ENCODE measurements around the gene DPP6. TPM values are rescaled to one million over a fixed set of nuclear protein-coding genes. Genes with fewer than 3 reads are reported as not detected.

Gene DPP6
- polyA plus RNA-seq, 3 donors, result 0.06 to 0.68 TPM; not detected in 1

DNA sequence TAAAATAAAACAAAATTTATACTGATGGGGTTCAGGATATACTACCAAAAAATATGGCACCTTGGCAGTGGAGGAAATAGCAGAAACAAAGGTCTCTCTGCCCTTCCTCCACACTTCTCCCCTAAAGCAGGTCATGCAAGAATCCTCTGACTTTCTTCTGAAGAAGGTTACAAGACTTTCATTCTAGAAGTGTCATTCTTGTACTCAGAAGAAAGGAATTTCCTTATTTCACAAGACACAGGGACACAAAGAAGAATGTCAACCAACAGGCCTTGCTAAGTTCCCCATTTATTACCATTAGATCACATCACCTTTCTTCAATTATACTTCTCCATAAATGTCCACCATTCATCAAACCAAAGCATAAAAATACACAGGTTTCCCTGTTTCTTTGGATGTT is 480.6 kb downstream of the DPP6 start:
- no peak overlapping the region for H3K27ac ChIP-seq (ENCODE audit: low read depth, low read length)

DNA sequence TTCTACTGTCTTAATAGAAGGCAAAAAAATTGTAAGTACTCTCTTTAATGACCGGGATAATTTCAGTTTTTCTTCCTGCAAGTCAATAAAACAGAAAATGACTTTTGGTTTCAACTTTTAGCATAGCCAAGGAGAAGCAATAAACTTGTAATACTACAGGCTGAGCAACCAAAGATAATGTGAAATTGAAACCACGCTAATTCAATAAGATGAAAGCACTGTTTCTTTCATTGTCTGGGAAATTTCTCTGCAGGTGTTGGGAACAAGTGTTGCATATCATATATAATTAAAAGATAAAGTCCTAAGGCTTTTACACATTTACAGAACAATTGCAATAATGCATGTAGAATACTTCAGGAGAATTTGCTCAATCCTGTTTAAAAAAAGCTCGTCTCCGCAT is 488.4 kb downstream of the DPP6 start:
- 83 to 87% (median 83%) methylated on average over 4 of the region's 4 CpGs for WGBS, 3 donors
- no peak overlapping the region for H3K27ac ChIP-seq (ENCODE audit: low read depth, low read length)

DNA sequence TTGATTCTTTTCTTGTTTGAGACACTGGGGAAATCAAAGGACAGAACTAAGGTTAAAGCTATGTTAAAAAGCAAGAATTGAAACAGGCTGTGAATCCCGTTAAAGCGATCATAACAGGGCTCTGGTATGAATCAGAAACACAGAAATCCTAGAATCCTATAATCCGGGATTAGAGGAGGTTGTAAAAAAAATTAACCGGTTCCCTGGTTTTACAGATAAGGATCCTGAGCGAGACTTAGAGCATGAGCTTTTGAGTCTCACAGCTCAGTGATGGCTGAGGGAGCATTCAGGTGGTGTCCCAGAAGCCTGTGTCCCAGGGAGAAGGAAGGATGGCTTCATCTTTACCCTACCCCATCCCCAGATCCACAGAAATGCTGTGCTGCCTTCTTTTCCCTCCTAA is 489.4 kb downstream of the DPP6 start:
- WGBS, 3 donors, result 67 to 83% (median 82%) methylated on average over 5 of the region's 5 CpGs
- H3K27ac ChIP-seq (ENCODE audit: low read depth, low read length), result no peak overlapping the region

DNA sequence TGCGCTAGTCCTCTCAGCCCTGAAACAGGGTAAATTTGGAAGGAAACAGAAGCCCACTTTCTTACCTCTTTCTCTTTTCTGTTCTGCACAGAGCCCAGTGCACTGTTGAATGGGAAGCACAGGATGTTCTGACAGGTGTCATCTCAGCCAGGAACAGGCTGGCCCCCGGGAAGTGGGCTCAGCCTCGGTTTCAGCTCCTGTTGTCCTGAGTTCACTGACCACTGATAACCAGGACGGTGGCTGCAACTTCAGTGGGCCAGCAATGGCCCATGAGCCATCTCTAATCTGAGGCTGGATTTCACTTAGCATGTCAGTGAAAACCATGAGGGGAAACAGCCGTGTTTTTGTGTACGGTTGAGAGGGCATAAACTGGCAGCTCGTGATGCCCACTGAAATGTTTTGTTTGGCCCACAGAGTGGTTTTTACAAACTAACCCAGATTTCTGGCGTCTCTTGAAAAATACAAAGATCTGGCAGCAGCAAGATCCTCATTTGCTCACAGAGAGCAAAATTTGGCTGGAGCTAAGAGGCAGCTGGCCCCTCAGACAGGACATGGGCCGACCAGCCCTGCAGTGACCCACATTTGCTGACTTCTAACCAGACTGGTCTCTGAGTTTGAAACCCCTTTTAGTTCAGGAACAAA is 494.9 kb downstream of the DPP6 start:
- H3K27ac ChIP-seq (ENCODE audit: low read depth, low read length), result no peak overlapping the region
- WGBS, 3 donors, result 61 to 67% (median 61%) methylated on average over 9 of the region's 9 CpGs

DNA sequence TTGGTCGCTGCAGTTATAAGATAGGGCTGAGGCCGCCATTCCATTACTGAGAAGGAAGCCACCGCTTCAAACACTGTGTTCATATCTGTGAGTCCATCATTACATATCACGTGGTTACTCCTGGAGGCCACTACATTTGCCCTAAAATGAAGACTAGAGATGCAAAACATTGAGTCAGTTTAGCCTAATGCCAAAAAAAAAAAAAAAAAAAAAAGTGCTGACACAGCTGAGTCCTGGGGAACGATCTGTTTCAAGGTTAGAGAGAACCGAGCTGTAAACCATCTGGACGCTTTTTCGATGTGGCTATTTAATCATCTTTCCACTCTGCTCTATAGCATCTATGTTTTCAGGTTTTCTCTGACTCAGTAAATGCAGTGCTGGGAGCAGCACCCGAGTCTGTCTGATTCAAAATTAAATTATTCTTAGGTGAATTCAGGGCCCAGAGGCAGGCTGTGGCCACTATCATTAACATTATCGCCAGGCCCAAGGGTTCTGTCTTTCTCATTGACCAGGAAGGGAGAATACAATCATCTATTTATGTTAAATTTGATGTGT is 501.6 kb downstream of the DPP6 start:
- 67 to 87% (median 76%) methylated on average over 10 of the region's 10 CpGs for WGBS, 3 donors
- H3K27ac ChIP-seq (ENCODE audit: low read depth, low read length), result no peak overlapping the region

DNA sequence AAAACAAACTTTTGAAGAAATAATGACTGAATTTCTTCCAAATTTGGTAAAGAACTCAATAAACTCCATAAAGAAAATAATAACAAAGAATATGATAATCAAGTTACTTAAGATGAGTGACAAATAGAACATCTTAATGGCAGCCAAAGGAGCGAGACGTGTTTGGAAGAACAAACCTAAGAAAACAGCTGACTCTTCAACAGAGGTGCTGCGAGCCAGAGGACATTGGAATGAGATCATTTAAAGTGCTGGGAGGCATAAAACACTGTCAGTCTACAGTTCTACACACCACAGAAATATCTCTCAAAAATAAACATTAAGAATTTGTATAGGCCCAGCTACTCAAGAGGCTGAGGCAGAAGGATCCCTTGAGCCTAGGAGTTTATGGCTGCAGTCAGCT is 507.3 kb downstream of the DPP6 start:
- WGBS, 3 donors, result 84 to 92% (median 90%) methylated on average over 3 of the region's 3 CpGs
- no peak overlapping the region for H3K27ac ChIP-seq (ENCODE audit: low read depth, low read length)

DNA sequence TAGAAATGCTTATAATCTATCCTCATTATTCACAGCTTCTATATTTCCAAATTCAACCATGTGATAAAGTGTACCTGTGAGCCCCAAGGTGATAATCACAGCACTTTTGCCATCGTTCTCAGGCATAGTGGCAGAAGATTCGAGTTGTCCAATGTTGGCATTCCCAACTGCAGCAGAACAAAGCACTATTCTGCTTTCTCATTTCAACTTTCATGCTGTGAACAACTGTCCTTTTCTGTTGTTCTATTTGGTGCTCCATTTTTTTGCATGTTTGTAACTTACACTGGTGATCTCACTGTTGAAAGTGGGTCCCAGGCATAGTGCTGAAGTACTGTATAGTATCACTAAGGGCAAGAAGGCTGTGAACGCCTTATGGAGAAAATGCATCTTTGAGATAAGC is 512.5 kb downstream of the DPP6 start:
- WGBS, 3 donors, result 68 to 74% (median 69%) methylated on average over 3 of the region's 3 CpGs
- no peak overlapping the region for H3K27ac ChIP-seq (ENCODE audit: low read depth, low read length)

DNA sequence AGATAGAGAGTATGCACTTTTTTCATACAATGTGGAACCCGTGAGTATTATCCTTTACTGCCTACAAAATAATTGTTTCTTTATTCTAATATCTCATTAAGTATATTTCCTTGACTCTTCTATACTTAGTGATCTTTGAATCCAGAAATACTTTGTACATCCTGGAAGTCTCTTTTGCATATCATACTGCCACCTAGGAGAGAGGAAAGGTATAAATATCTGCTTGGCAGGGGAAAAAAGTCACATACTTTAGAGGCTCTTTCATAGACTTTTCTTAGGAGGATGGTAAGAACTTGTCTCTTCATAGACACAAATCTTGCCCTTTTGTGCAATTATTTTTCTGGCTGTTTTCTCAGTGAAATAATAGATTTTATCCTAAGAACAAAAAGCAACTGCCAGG is 514.7 kb downstream of the DPP6 start:
- WGBS, 3 donors, result 55 to 70% (median 60%) methylated on average over 1 of the region's 1 CpG
- H3K27ac ChIP-seq (ENCODE audit: low read depth, low read length), result no peak overlapping the region

DNA sequence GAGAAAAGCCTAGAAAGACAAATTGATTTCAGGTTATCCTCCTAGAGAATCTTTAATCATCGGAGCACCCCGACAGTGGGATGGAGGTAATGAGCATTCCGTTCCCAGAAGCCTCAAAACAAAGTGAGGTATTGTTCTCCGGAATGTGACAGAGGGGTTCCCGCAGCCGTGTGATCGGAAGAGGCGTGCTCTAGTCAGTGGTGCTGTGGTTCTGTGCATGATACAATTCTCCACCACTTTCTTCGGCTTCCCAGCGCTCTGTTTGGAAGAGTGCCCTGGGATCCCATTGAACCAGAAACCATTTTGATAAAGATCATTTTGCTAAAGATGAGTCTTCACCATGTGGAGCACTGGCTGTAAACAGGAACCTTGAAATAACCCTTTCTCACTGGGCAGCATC is 516.1 kb downstream of the DPP6 start:
- WGBS, 3 donors, result 42 to 80% (median 79%) methylated on average over 10 of the region's 10 CpGs
- H3K27ac ChIP-seq (ENCODE audit: low read depth, low read length), result no peak overlapping the region

DNA sequence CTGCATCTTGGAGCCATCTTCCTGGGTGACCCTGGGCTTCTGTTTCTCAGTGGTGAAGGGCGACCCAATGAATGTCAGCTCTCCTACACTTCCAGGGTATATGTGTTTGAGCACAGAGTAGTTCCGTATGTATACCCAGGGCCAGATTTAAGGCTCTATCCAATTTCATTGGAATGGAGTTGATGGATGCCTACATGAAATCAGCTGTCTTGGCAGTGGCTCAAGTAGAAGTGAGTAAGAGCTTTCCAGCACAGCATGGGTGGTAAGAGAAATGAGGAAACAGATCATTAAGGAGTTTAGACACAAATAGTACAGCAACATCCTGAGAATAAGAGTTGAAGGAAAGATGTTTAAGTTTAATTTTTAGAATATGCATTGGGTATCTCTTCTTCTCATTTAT is 517.7 kb downstream of the DPP6 start:
- H3K27ac ChIP-seq (ENCODE audit: low read depth, low read length), result no peak overlapping the region
- WGBS, 3 donors, result 70 to 80% (median 75%) methylated on average over 2 of the region's 2 CpGs

DNA sequence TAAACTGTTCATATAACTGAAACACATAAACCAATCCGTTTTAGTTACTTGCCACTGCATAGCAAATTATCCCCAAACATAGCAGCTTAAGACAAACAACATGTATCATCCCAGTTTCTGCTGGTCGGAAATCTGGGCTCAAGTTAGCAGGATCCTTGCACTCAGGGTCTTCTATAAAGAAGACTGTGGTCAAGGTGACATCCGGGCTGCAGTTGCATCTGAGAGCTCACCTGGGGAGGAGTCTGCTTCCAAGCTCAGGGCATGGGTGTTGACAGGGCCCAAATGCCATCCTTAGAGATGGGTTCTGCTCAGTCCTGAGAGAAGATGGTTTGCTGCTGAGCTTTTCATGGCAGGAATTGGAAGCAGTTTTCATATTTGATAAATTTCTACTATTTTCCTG is 519.6 kb downstream of the DPP6 start:
- 73 to 85% (median 75%) methylated on average over 3 of the region's 3 CpGs for WGBS, 3 donors
- no peak overlapping the region for H3K27ac ChIP-seq (ENCODE audit: low read depth, low read length)

DNA sequence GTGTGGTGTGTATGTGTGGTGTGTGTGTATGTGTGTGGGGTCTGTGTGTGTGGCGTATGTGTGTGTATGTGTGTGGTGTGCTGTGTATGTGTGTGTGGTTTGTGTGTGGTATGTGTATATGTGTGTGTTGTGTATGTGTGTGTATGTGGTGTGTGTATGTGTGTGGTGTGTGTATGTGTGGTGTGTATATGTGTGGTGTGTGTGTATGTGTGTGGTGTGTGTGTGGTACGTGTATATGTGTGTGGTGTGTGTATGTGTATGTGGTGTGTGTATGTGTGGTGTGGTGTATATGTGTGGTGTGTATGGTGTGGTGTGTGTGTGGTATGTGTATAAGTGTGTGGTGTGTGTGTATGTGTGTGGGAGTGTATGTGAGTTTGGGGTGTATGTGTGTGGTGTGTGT is 522.0 kb downstream of the DPP6 start:
- 92 to 97% (median 95%) methylated on average over 2 of the region's 2 CpGs for WGBS, 3 donors
- H3K27ac ChIP-seq (ENCODE audit: low read depth, low read length), result no peak overlapping the region

DNA sequence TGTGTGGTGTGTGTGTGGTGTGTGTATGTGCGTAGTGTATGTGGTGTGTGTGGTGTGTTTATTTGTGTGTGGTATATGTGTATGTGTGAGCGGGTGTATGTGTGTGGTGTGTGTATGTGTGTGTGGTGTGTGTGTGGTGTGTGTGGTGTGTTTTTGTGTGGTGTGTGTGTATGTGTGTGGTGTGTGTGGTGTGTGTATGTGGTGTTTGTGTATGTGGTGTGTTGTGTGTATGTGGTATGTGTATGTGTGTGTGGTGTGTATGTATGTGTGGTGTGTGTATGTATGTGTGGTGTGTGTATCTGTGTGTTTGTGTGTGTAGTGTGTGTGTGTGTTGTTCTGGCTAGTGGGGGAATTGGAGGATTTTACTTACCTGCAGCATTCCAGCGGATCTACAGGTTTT is 523.3 kb downstream of the DPP6 start:
- WGBS, 3 donors, result 88 to 97% (median 94%) methylated on average over 3 of the region's 3 CpGs
- H3K27ac ChIP-seq (ENCODE audit: low read depth, low read length), result no peak overlapping the region

DNA sequence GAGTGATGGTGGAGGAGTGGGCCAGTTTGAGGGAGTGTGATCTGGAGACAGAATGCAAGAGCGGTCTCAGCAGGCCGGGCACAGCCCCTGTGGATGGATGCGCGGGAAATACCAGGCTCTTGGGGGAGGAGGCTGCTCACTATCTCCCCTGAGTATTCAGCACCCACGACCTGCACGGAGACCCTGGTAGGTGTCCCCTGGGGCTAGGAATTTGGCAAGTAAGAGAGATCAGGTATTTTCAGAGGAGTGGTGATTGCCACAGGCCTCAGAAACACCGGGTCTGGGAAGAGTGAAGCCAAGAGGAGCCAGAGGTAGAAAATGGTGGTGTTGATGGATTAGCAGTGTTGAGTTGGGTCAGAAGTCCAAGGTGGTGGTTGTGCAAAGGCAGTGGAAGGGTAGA is 524.4 kb downstream of the DPP6 start:
- H3K27ac ChIP-seq (ENCODE audit: low read depth, low read length), result no peak overlapping the region
- WGBS, 3 donors, result 85 to 88% (median 86%) methylated on average over 7 of the region's 7 CpGs

DNA sequence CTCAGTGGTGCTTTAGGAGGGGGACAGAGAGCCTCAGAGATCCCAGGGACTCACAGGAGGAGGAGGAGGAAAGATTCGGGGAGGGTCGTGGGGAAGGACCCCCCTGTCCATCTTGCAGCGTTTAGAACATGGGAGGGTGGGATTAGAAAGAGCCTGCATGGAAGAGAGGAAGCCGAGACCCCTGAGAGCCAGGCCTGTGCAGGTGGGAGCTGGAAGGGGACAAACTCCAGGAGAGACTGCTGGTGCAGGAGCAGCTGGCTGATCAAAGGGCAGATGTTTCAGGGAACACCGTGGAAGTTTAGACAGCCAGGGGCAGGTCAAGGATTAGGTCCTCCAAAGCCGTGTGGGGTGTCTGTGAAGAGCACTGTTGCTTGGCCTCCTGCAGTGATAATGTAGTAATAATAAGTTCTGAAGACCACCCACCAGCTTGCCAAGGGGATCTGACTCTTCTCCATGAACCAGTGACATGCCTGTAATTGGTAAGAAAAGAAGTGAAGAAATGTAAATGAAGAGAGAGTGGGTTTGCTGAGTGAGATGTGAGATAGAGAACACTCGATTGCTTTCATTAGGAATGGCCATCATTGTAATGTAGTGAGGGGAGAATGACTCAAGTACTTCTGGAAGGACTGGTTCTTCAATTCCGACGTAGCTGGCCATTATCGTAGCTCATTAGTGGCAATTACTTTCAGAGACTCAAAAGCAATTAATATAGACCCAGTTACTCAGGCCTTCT is 525.1 kb downstream of the DPP6 start:
- no peak overlapping the region for H3K27ac ChIP-seq (ENCODE audit: low read depth, low read length)
- WGBS, 3 donors, result 66 to 77% (median 71%) methylated on average over 10 of the region's 10 CpGs

DNA sequence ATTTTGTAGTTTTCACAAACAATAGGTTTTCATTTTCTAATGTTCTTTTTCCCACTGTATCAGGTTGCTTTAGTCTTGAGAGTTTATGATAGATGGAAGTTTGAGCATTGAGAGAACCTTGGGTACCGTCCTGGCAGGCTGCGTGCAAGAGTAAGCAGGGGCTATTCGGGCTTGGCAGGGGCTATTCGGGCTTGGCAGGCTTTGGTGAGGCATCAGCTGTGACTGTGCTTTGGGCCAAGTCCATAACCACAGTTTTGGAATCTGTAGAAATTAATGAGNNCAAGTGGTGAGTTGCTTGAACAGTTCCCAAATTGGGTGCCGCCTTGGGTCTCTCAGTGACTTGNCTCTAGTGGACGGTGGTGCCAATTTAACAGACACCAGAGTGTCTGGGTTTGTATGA is 526.1 kb downstream of the DPP6 start:
- 85 to 91% (median 86%) methylated on average over 6 of the region's 6 CpGs for WGBS, 3 donors
- H3K27ac ChIP-seq (ENCODE audit: low read depth, low read length), result no peak overlapping the region

DNA sequence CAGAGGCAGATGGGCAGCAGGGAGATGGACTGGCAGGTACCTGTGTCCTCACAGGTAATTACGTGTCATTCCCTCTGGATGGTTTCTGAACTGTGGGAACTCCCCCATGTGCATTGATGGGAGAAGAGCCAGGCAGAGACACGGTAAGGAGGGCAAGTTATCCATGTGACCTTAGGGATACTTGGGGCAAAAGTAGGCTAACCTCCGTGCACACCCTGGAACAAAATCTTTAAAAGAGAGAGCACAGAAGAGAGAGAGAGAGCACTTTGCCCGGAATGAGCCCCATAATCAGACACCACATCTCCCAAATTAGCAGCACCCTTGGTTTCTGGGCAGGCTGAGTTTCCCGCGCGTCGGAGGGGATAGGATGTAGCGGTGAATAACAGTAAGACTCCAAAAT is 527.5 kb downstream of the DPP6 start:
- no peak overlapping the region for H3K27ac ChIP-seq (ENCODE audit: low read depth, low read length)
- WGBS, 3 donors, result 82 to 86% (median 84%) methylated on average over 9 of the region's 9 CpGs

DNA sequence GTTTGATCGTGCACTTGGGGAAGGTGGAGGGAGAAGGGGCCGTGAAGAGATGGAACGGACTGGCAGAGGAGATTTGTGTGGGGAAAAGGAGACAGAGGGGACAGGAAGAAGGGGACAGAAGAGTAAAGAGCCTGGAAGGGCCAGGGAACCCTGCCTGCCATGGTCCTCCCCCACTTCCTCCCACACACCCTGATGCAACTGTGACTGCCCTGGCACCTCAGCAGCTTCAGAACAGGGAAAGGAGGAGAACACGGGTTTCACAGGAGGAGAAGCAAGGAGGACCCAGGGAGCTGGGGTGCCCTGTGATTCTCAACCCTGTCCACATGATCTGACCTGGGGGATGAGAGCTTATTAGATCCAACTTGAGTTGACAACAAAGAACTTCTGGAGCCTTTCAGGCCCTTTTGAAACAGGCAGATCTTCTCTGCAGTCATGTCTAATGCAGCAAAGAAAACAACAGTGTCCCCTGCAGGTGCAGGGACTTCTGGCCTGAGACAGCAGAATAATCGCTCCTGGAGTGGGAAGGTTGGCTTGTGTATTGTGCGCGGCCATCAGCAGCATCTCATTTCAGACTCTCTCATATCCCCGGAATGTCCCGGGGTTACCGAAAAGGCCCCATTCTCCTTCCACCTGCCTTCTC is 529.2 kb downstream of the DPP6 start:
- WGBS, 3 donors, result 79 to 83% (median 82%) methylated on average over 10 of the region's 10 CpGs
- no peak overlapping the region for H3K27ac ChIP-seq (ENCODE audit: low read depth, low read length)

DNA sequence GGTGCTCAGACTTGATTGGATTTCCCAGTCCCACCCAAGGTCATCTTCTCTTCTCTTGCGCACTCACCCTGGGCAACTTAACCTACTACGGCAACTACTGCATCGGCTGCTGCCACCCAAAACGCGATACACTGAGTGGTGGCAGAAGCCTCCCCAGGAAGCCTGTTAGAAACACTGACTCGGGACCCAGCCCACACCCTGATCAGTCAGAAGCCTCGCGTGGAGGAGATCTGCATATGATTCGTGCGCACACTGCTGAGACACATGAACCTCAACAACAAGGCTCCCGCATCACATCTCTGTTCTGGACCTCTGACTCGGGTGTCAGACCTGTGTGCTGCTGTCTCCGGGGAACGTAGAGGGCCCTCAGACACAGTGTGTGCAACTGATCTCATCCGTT is 531.3 kb downstream of the DPP6 start:
- 92 to 93% (median 93%) methylated on average over 15 of the region's 15 CpGs for WGBS, 3 donors

More for the DNA sequence above, 531.3 kb downstream of the DPP6 start:
- H3K27ac ChIP-seq (ENCODE audit: low read depth, low read length), result no peak overlapping the region
